ENCODE results near the gene PATE4. TPM values are rescaled to one million over a fixed set of nuclear protein-coding genes. Genes with fewer than 3 reads are reported as not detected.
"Not testable (repeated sequence)": the region's sequence is repeated elsewhere in the genome, so short reads cannot be mapped to it uniquely, and the experiment has no call there.

The PATE4 gene, protein sequence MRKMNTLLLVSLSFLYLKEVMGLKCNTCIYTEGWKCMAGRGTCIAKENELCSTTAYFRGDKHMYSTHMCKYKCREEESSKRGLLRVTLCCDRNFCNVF
- total RNA-seq = not detected

DNA sequence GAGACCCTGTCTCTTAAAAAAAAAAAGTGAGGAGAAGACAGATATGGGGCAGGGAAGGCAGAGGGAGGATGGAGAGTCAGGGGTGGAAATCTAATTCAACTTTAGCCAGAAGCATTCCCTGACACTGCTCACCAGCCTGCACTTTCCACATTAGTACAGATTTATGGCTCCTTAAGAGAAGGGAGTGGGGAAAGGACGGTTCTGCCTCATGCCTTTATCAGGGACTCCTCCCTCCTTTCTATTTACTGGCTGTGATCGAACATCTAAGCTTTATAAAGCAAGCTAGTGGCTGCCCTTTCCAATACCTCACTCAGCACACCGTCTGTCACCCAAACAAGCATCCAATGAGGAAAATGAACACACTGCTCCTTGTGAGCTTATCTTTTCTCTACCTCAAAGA, at the start of gene PATE4:
PATE4 (plus strand) TSS at position 301 of the 400 bp plus-strand sequence; CDS start at position 345, 44 bp downstream.
- no peak for DNase-seq
- Mint-ChIP-seq H3K9me3 (peaks cover 4% of the 10 kb centered on the region), H3K27me3 (peaks cover 22% of the 10 kb centered on the region), H3K27ac (no peak within 1 kb of the TSS), H3K36me3 (no peaks in the 10 kb centered on the region), H3K4me3 (no peak within 1 kb of the TSS), H3K4me1 (no peaks in the 10 kb centered on the region)

DNA sequence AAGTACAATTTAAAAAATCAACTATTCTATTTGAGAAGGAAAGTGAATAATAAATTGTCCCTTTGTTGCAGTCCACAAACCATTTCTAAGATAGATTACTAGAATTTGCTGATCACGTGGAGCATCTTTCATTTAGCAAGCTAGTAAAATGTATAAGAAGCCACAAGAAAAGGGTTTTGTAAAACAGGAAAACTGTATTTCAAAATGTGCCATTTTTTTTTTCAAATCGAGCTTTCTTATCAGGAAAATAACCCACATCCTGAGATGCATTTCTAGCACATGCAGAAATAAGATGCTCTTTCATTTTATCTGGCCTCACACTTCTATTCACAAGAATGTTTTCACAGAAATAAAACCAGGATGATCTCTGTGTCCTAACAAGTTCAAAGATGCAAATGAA, 48.4 kb upstream of the PATE4 start:
- no peak for DNase-seq
- H3K27ac Mint-ChIP-seq = no peak overlapping the region
- H3K4me1 Mint-ChIP-seq = no peaks in the 10 kb centered on the region
- H3K36me3 Mint-ChIP-seq = no peaks in the 10 kb centered on the region
- H3K4me3 Mint-ChIP-seq = no peak overlapping the region
- H3K9me3 Mint-ChIP-seq = peaks cover 1% of the 10 kb centered on the region
- peaks cover 5% of the 10 kb centered on the region for H3K27me3 Mint-ChIP-seq

DNA sequence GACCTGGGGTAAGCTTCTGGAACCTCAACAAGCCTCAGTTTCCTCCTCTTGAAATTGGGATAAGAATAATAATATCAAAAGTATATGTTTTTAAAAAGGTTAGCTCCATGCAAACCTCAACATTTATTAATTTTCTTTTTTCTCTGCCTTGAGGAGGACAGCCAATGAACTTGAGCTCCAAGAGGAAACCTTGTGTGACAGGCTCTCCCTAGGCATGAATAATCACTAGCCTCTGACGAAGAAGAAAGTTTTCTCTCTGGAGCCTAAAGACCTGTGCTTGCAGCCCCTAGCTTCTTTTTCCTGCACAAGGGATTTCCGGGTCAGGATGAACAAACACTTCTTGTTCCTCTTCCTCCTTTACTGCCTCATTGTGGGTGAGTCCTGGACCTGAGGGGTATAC, 45.3 kb upstream of the PATE4 start, which contains the start of gene PATE3:
PATE3 (plus strand) TSS at position 301 of the 400 bp plus-strand sequence; CDS start at position 326, 25 bp downstream.
- no peak for DNase-seq
- Mint-ChIP-seq H3K4me1 (no peaks in the 10 kb centered on the region), H3K4me3 (no peak within 1 kb of the TSS)

DNA sequence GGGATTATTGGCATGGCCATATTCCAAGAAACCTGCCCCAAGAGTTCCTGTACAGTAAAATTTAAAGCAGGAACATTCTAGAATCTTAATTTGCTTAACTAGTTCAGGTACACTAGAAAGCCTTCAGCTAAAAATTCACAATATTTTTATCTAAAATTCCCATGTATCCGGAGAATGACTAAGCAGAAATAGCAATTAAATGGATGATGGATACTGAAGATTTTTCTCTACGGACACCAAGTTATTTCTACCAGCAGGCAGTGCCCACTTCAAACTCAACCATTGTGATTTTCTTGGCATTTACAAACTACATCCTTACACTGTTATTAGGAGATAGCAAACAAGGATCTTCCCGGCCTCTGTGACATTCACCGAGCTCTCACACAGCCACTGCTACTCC, 42.3 kb upstream of the PATE4 start:
- H3K27ac Mint-ChIP-seq = no peak overlapping the region
- H3K4me1 Mint-ChIP-seq = no peaks in the 10 kb centered on the region
- H3K27me3 Mint-ChIP-seq = no peaks in the 10 kb centered on the region
- H3K4me3 Mint-ChIP-seq = no peak overlapping the region
- H3K9me3 Mint-ChIP-seq = peaks cover 12% of the 10 kb centered on the region
- no peak for DNase-seq
- H3K36me3 Mint-ChIP-seq = no peaks in the 10 kb centered on the region

More for the DNA sequence above, 45.3 kb upstream of the PATE4 start, which contains the start of gene PATE3:
- H3K27me3 Mint-ChIP-seq = no peaks in the 10 kb centered on the region
- H3K27ac Mint-ChIP-seq = no peak within 1 kb of the TSS
- H3K9me3 Mint-ChIP-seq = peaks cover 1% of the 10 kb centered on the region
- H3K36me3 Mint-ChIP-seq = no peaks in the 10 kb centered on the region

DNA sequence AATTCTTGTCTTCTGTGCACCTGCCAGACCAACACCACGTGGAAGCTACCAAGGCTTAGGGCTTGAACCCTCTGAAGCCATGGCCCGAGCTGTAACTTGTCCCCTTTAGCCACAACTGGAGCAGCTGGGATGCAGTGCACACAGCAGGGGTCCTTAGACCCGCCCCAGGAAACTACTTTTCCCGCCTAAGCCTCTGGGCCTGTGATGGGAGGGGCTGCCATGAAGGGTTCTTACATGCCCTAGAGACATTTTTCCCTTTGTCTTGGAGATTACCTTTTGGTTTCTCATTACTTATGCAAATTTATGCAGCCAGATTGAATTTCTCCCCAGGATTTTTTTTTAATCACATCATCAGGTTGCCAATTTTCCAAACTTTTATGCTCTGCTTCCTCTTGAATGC, 35.5 kb upstream of the PATE4 start:
- DNase-seq = no peak
- Mint-ChIP-seq H3K4me3 (no peak overlapping the region), H3K27me3 (peaks cover 4% of the 10 kb centered on the region), H3K4me1 (no peaks in the 10 kb centered on the region), H3K36me3 (no peaks in the 10 kb centered on the region), H3K9me3 (peaks cover 32% of the 10 kb centered on the region), H3K27ac (no peak overlapping the region)

DNA sequence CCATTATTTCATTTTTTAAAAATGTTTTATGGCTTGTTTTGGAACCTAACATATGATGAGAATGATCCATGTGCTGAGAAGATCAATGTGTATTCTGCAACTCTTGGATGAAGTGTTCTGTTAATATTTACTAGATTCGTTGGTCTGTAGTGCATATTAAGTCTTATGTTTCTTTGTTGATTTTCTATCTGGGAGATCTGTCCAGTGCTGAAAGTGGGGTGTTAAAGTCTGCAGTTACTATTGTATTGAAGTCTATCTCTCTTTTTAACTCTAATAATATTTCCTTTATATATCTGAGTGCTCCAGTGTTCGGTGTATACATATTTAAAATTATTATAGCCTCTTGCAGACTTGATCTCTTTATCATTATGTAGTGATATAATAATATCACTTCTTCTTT, 33.3 kb upstream of the PATE4 start:
- DNase-seq = no peak
- Mint-ChIP-seq H3K27ac (no peak overlapping the region), H3K4me1 (no peaks in the 10 kb centered on the region), H3K27me3 (peaks cover 6% of the 10 kb centered on the region), H3K36me3 (no peaks in the 10 kb centered on the region), H3K9me3 (peaks cover 32% of the 10 kb centered on the region), H3K4me3 (no peak overlapping the region)

DNA sequence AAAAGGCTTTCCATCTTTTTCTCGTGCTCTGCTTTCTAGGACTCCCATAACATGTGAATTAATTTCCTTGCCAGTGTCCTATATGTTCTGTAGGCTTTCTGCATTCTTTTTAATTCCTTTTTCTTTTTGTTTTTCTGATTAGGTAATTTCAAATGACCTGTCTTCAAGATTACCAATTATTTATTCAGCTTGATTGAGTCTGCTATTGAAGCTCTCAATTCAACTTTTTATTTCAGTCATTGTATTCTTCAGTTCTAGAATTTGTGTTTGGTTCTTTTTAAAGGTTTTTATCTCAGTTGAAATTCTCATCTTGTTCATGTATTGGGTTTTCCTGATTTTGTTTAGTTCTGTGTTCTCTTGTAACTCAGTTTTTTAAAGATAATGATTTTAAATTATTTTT, 30.7 kb upstream of the PATE4 start:
- no peak overlapping the region for H3K27ac Mint-ChIP-seq

DNA sequence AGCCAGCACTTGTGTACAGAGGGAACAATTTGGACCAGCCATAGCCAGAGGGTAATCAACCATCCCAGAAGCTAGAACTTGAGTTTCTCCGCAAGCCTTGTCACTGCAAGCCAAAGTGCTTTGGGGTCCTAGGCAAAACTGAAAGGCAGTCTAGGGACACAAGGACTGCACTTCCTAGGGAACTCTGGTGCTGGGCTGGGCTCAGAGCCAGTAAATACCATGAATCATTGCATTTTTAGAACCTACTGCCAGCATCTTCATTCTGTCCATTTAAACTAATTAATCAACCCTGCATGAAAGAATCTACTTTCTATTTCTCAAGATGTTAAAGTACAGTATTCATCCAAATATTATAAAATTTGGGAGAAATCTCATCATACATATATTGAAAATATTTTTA, 25.2 kb upstream of the PATE4 start:
- Mint-ChIP-seq H3K27me3 (peaks cover 10% of the 10 kb centered on the region), H3K9me3 (peaks cover 8% of the 10 kb centered on the region), H3K4me3 (no peak overlapping the region), H3K36me3 (no peaks in the 10 kb centered on the region), H3K27ac (no peak overlapping the region), H3K4me1 (no peaks in the 10 kb centered on the region)
- DNase-seq = no peak

More for the DNA sequence above, 30.7 kb upstream of the PATE4 start:
- peaks cover 10% of the 10 kb centered on the region for H3K27me3 Mint-ChIP-seq
- peaks cover 23% of the 10 kb centered on the region for H3K9me3 Mint-ChIP-seq
- H3K36me3 Mint-ChIP-seq = no peaks in the 10 kb centered on the region
- H3K4me1 Mint-ChIP-seq = no peaks in the 10 kb centered on the region
- H3K4me3 Mint-ChIP-seq = no peak overlapping the region
- no peak for DNase-seq

DNA sequence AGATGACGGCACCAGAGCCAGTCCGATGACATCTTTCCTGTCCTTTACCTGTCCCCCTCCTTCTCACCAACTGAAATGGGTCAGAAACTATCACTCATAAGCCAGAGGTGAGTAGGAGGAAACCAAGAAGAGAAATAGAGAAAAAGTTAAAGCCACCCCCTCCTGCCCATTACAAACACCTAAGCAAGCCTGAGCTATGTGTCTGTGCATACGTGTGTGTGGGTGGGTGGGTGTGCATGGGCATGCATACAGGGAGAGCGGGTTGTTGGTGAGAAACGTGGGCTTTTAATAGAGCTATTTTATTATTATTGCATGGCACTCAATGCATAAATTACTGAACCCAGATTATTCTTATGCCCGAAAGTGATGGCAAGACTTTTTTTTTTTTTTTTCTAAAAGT, 2.6 kb downstream of the PATE4 start:
- H3K27ac Mint-ChIP-seq = no peak overlapping the region
- H3K4me3 Mint-ChIP-seq = no peak overlapping the region
- H3K27me3 Mint-ChIP-seq = peaks cover 17% of the 10 kb centered on the region
- no peak for DNase-seq
- no peaks in the 10 kb centered on the region for H3K36me3 Mint-ChIP-seq
- no peaks in the 10 kb centered on the region for H3K4me1 Mint-ChIP-seq
- H3K9me3 Mint-ChIP-seq = peaks cover 4% of the 10 kb centered on the region

DNA sequence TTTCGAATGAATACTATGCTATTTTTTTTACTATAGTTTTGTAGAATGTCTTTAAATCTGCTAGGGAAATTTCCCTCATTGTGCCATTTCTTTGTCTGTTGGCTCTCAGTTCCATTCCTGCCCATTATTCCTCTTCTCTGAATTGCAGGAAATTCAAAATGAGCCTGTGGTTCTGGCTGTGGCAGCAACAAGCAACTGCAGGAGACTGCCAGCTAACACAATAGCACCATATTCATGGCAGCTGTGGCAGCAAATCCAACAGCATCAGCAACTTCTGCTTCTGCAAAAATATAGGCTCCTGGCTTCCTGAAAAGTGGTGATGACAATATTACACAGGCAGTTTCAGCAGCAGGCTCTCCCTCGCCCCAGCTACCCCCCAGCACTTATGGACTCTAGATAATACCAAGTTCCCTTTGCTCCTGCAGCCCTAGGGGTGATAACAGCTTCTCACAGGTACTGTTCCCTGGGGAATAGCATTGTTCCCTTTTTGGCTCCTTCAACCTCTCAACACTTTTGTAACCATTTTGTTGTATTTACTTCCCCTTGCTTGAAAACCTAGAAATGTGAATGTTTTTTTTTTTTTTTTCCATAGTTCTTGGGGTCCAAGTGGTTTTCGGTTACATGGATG, 9.3 kb downstream of the PATE4 start:
- Mint-ChIP-seq H3K9me3 (peaks cover 19% of the 10 kb centered on the region), H3K36me3 (peaks cover 2% of the 10 kb centered on the region), H3K27me3 (no peaks in the 10 kb centered on the region), H3K4me3 (no peak overlapping the region), H3K27ac (no peak overlapping the region), H3K4me1 (no peaks in the 10 kb centered on the region)
- DNase-seq = no peak

DNA sequence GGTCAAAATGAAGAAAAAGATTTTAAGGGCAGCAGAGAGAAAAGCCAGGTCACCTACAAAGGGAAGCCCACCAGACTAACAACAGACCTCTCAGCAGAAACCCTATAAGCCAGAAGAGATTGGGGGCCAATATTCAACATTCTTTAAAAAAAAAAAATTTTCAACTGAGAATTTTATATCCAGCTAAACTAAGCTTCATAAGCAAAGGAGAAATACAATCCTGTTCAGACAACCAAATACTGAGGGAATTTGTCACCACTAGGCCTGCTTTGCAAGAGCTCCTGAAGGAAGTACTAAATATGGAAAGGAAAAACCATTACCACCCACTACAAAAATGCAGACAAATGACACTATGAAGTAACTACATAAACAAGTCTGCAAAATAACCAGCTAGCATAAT, 13.1 kb downstream of the PATE4 start:
- H3K27ac Mint-ChIP-seq = no peak overlapping the region

DNA sequence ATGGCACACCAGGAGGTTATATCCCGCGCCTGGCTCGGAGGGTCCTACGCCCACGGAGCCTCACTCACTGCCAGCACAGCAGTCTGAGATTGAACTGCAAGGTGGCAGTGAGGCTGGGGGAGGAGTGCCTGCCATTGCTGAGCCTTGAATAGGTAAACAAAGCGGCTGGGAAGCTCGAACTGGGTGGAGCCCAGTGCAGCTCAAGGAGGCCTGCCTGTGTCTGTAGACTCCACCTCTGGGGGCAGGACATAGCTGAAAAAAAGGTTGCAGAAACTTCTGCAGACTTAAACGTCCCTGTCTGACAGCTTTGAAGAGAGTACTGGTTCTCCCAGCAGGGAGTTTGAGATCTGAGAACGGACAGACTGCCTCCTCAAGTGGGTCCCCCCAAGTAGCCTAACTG, 24.6 kb downstream of the PATE4 start:
- H3K27ac Mint-ChIP-seq, H3K36me3 Mint-ChIP-seq, H3K4me1 Mint-ChIP-seq, H3K4me3 Mint-ChIP-seq, DNase-seq: not testable (repeated sequence)
- Mint-ChIP-seq H3K9me3 (peaks cover 18% of the 10 kb centered on the region), H3K27me3 (peaks cover 16% of the 10 kb centered on the region)

More for the DNA sequence above, 13.1 kb downstream of the PATE4 start:
- no peak for DNase-seq
- Mint-ChIP-seq H3K36me3 (peaks cover 2% of the 10 kb centered on the region), H3K27me3 (peaks cover 7% of the 10 kb centered on the region), H3K9me3 (peaks cover 23% of the 10 kb centered on the region), H3K4me1 (no peaks in the 10 kb centered on the region), H3K4me3 (no peak overlapping the region)

DNA sequence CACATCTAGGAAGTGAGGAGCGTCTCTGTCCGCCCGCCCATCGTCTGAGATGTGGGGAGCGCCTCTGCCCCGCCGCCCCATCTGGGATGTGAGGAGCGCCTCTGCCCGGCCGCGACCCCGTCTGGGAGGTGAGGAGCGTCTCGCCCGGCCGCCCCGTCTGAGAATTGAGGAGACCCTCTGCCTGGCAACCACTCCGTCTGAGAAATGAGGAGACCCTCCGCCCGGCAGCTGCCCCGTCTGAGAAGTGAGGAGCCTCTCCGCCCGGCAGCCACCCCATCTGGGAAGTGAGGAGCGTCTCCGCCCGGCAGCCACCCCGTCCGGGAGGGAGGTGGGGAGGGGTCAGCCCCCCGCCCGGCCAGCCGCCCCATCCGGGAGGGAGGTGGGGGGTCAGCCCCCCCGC, 29.7 kb downstream of the PATE4 start:
- not testable (repeated sequence) for H3K4me1 Mint-ChIP-seq, H3K27ac Mint-ChIP-seq, H3K4me3 Mint-ChIP-seq, H3K27me3 Mint-ChIP-seq, H3K36me3 Mint-ChIP-seq, DNase-seq
- H3K9me3 Mint-ChIP-seq = peaks cover 11% of the 10 kb centered on the region

DNA sequence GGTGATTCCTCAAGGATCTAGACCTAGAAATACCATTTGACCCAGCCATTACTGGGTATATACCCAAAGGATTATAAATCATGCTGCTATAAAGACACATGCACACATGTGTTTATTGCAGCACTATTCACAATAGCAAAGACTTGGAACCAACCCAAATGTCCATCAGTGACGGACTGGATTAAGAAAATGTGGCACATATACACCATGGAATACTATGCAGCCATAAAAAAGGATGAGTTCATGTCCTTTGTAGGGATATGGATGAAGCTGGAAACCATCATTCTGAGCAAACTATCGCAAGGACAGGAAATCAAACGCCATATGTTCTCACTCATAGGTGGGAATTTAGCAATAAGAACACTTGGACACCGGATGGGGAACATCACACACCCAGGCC, 32.2 kb downstream of the PATE4 start:
- H3K4me3 Mint-ChIP-seq, H3K4me1 Mint-ChIP-seq, H3K36me3 Mint-ChIP-seq, DNase-seq, H3K9me3 Mint-ChIP-seq, H3K27ac Mint-ChIP-seq, H3K27me3 Mint-ChIP-seq: not testable (repeated sequence)

DNA sequence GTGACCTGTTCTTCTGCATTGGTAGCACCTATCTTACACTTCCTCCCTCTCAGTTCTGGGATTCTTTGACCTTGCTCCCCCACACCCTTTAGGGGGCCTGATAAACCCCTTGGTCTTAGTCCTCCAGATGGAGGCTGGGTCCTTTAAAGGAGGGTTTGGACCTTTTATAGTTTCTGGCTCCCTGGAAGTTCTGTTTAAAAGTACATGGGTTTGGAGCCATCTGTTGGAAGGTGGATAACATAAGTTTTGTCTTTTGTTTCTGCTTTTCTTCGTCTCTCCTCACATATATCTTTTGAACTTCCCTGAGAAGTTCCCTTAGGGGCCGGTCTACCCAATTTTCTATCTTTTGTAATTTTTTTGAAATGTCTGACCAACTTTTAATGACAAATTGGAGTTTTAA, 36.4 kb downstream of the PATE4 start:
- DNase-seq = no peak
- Mint-ChIP-seq H3K4me1 (no peaks in the 10 kb centered on the region), H3K9me3 (peaks cover 3% of the 10 kb centered on the region), H3K27me3 (peaks cover 12% of the 10 kb centered on the region), H3K4me3 (no peak overlapping the region), H3K27ac (no peak overlapping the region), H3K36me3 (no peaks in the 10 kb centered on the region)
